AML-193 (cell line): ENCODE data around the gene SIM1.
"Not testable (repeated sequence)": the region's sequence is repeated elsewhere in the genome, so short reads cannot be mapped to it uniquely, and the experiment has no call there.

Experiments used
- DNase-seq, 2 experiments: peaks; one replicate each; lab custom pipeline; 2025; lab: John Stamatoyannopoulos, UW

SIM1 gene

GRCh38 chr6:100426744-100427338, 37.9 kb downstream of the SIM1 start:
- DNase-seq = no peak

GRCh38 chr6:100426241-100426640, 38.5 kb downstream of the SIM1 start:
- DNase-seq = no peak

GRCh38 chr6:100420711-100421110, 44.0 kb downstream of the SIM1 start:
- DNase-seq = no peak

GRCh38 chr6:100417036-100417435, 47.7 kb downstream of the SIM1 start:
- no peak for DNase-seq

- no peak for DNase-seq
Measured at GRCh38 chr6:100415768-100416167, 49.0 kb downstream of the SIM1 start.

GRCh38 chr6:100412872-100413271, 51.8 kb downstream of the SIM1 start:
- no peak for DNase-seq

- DNase-seq = no peak
Measured at GRCh38 chr6:100404051-100404450, 60.7 kb downstream of the SIM1 start.

- no peak for DNase-seq
Measured at GRCh38 chr6:100393493-100393892, 71.2 kb downstream of the SIM1 start.

GRCh38 chr6:100392423-100392822, 72.3 kb downstream of the SIM1 start:
- no peak for DNase-seq

GRCh38 chr6:100388868-100389519, 75.7 kb downstream of the SIM1 start:
- no peak for DNase-seq

GRCh38 chr6:100382767-100383195, 81.9 kb downstream of the SIM1 start:
- DNase-seq = no peak

GRCh38 chr6:100382031-100382430, 82.7 kb downstream of the SIM1 start:
- DNase-seq = no peak

- DNase-seq = no peak
Measured at GRCh38 chr6:100381111-100381510, 83.6 kb downstream of the SIM1 start.

GRCh38 chr6:100379386-100379785, 85.3 kb downstream of the SIM1 start:
- DNase-seq = no peak

GRCh38 chr6:100378576-100378975, 86.1 kb downstream of the SIM1 start:
- no peak for DNase-seq

GRCh38 chr6:100376103-100376502, 88.6 kb downstream of the SIM1 start:
- peak; percentile 60 to 67 for DNase-seq

GRCh38 chr6:100372326-100373091, 92.2 kb downstream of the SIM1 start:
- peak; percentile 33 to 35 for DNase-seq

GRCh38 chr6:100371591-100371990, 93.1 kb downstream of the SIM1 start:
- DNase-seq = no peak

- no peak for DNase-seq
Measured at GRCh38 chr6:100370265-100370664, 94.5 kb downstream of the SIM1 start.

GRCh38 chr6:100366419-100366818, 98.3 kb downstream of the SIM1 start:
- peak; percentile 41 to 48 for DNase-seq

- DNase-seq = no peak
Measured at GRCh38 chr6:100363651-100364050, 101.1 kb downstream of the SIM1 start.

- DNase-seq = not testable (repeated sequence)
Measured at GRCh38 chr6:100354736-100355641, 109.7 kb downstream of the SIM1 start.
